A549 (cell line): ENCODE measurements around the gene PHF2.

Experiments used
- CHD4 ChIP-seq: fragments of 200-600 bp; sonication (generic); IDR thresholded peaks from 2 replicates; pipeline ENCODE4 v1.6.1; 2016; ENCODE audit warnings: antibody characterized with exemption, mild to moderate bottlenecking, borderline replicate concordance
- CTCF ChIP-seq: fragments of >200 bp; sonication (Bioruptor Twin); formaldehyde crosslinking; IDR thresholded peaks from 3 replicates; pipeline ENCODE4 v1.5.1; 2016
- MAX ChIP-seq: IDR thresholded peaks from 2 replicates; pipeline ENCODE4 v1.6.1; 2012
- RAD21 ChIP-seq, 2 experiments: fragments of >200 bp in 1 of 2; sonication (Bioruptor Twin) in 1 of 2; formaldehyde crosslinking in 1 of 2; IDR thresholded peaks in 1 of 2; conservative IDR thresholded peaks in 1 of 2; 2 replicates in 1 of 2; 3 replicates in 1 of 2; pipeline ENCODE4 v1.6.1; 2012 to 2018; ENCODE audit warnings: inconsistent platforms in 1 of 2

- TF ChIP-seq CHD4 (no peak), CTCF (no peak), MAX (no peak), RAD21 (conservative IDR thresholded peaks at IDR 0.05 in 1 of 2, IDR thresholded peaks at IDR 0.05 in 1 of 2) (no peak)
Observed at GRCh38 chr9:93676310-93677047, 100.1 kb downstream of the PHF2 start.
